ENCODE data around the gene IL16.
"Not testable (repeated sequence)": the region's sequence is repeated elsewhere in the genome, so short reads cannot be mapped to it uniquely, and the experiment has no call there.

IL16 gene

GRCh38 chr15:81341351-81341750 is 144.7 kb downstream of the IL16 start:
- no peak for DNase-seq

GRCh38 chr15:81343371-81343770 is 146.7 kb downstream of the IL16 start:
- DNase-seq, result no peak

DNA sequence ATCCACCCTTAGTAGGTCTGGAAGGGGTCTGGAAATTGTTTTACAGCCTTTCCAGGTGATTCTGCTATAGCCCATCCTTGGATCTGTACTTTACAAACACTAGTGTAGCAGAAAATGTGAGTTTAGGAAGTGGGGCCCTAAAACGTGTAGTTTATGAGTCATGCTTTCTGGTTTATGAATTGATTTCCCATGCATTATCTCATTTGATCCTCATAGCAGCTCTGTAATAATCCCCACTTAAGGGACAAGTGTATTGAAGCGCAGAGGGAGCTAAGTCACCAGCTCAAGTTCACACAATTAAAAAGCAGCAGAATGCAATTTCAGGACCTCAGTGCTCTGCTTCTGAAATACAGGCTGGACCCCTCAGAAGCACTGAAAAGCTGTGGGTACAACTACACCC is 149.9 kb downstream of the IL16 start:
- DNase-seq, result no peak

DNA sequence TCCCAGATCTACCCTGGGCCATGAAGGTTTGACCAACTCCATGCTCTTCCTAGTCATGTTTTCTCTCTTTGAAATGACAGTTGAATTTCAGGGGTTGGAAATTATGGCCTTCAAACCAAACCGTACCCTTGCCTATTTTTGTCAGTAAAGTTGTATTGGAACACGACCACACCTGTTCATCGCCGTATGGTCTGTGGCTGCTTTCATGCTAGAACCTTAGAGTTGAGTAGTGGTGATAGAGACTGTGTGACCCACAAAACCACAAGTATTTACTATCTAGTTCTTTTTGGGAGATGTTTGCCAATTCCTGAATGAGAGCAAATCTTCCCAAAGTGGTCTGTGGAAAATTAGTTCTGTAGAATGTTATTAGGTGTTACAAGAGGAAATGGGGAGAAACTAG is 151.2 kb downstream of the IL16 start:
- no peak for DNase-seq

- not testable (repeated sequence) for DNase-seq
These were observed 152.0 kb downstream of the IL16 start for GRCh38 chr15:81348691-81349090.

GRCh38 chr15:81349271-81349670 is 152.6 kb downstream of the IL16 start:
- DNase-seq, result no peak

GRCh38 chr15:81351651-81352050 is 155.0 kb downstream of the IL16 start:
- no peak for DNase-seq

GRCh38 chr15:81356252-81356651 is 159.6 kb downstream of the IL16 start:
- DNase-seq, result no peak

- no peak for DNase-seq
These were observed 160.6 kb downstream of the IL16 start for GRCh38 chr15:81357180-81357686.

DNA sequence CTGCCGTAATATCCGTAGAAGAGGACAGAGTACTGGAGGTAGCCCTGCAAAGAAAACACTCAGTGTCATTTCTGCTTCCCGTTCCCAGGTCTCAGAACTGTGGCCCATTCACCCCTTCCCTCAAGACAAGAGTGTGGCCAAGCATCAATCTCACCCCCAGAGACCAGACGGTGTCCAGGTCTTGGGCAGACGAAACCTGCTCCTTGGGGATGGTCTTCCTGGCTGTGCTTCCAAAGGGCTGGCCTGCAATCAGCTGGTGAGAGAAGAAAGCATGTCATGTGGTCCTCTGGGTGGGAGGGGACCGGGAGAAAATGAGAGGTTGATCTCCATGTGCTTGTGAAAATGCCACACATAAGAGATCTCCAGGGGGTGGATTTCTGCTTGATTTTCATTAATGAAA is 161.6 kb downstream of the IL16 start:
- DNase-seq, result no peak

DNA sequence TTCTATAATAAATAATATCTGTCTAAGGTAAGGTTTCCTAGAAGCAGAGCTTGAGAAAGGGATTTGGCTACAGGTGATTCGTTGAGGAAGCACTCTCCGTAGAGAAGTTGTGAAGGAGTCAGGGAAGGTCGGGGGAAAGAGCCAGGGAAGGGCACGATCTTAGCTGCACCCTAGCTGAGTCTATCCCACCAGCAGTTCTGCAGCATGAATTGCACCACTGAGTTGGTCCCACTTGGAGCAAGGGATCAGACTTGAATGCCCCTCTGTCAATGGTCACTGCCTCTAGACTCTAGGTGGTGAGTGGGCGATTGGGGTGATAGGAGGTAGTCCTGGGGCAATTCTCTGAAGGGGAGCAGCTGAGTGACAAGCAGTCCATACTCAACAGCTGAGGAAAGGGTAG is 163.8 kb downstream of the IL16 start:
- DNase-seq, result no peak

DNA sequence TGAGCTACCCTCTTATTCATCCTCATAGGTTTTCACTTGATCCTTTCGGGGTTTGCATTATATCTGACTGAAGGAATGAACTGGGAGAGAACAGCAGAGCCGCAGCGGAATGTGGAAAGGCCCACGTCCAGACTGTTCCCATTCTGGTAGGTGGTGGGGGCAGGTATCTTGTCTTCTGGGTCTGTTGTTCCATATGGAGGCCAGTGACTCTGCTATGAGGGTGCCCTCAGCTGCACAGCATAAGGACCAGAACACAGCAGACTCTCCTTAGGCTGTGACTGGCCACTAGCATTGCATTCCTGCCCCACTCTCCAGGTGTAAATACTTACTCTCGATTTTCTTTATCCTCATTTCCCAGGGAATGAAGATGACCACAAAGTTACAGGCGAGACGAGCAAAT is 165.2 kb downstream of the IL16 start:
- DNase-seq, result no peak

DNA sequence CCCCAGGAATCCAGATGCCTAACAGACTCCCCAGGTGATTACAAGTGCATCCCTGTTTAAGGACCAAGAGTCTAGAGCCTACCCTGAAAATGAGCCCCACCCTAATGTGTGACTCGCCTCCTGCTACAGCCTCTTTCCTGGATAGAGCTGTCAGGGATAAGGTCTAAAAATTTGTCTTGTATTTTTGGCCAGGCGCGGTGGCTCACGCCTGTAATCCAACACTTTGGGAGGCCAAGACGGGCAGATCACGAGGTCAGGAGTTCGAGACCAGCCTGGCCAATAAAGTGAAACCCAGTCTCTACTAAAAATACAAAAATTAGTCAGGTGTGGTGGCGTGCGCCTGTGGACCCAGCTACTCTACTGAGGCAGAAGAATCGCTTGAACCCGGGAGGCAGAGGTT is 166.1 kb downstream of the IL16 start:
- DNase-seq, result no peak

GRCh38 chr15:81363276-81363675 is 166.6 kb downstream of the IL16 start:
- DNase-seq, result no peak

Data from CD4-positive, alpha-beta T cell treated with Interleukin-1 beta for 1 hour (primary cell).